ENCODE data around the gene SLC5A10.
"Not testable (repeated sequence)": the region's sequence is repeated elsewhere in the genome, so short reads cannot be mapped to it uniquely, and the experiment has no call there.

Gene SLC5A10

DNA sequence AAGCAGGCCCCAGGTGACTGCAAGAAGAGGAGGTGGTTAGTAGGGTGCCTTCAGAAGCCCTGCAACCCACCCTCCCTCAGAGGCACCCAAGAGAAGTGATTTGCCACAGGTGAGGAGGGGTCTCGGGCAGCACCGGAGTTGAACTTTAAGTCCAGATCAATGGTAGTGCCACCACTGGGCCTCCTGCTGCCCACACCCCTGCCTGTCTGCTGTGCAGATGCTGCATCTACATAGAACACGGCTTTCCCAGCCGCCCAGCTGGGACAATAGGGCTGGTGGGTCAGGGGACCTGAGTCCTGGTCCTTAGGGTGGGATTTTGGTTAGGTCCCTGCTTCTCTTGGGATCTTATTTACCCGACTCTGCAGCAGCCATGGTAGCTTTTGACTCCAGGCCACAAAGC is 70.2 kb downstream of the SLC5A10 start:
- H3K36me3 ChIP-seq (ENCODE audit: insufficient read depth) = no peaks in the 10 kb centered on the region
- no peak overlapping the region for H3K4me2 ChIP-seq
- TF ChIP-seq, protein P1, sequence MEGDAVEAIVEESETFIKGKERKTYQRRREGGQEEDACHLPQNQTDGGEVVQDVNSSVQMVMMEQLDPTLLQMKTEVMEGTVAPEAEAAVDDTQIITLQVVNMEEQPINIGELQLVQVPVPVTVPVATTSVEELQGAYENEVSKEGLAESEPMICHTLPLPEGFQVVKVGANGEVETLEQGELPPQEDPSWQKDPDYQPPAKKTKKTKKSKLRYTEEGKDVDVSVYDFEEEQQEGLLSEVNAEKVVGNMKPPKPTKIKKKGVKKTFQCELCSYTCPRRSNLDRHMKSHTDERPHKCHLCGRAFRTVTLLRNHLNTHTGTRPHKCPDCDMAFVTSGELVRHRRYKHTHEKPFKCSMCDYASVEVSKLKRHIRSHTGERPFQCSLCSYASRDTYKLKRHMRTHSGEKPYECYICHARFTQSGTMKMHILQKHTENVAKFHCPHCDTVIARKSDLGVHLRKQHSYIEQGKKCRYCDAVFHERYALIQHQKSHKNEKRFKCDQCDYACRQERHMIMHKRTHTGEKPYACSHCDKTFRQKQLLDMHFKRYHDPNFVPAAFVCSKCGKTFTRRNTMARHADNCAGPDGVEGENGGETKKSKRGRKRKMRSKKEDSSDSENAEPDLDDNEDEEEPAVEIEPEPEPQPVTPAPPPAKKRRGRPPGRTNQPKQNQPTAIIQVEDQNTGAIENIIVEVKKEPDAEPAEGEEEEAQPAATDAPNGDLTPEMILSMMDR (conservative IDR thresholded peaks at IDR 0.05; ENCODE audit: low read depth, low read length) = no peak
- no peaks in the 10 kb centered on the region for H4K20me1 ChIP-seq (ENCODE audit: insufficient read depth)
- no peak overlapping the region for H2AFZ ChIP-seq (ENCODE audit: low read depth)
- H3K79me2 ChIP-seq (ENCODE audit: insufficient read depth, low read depth) = no peaks in the 10 kb centered on the region
- H3K4me1 ChIP-seq (ENCODE audit: low read depth, poor library complexity, severe bottlenecking) = no peaks in the 10 kb centered on the region
- no peak overlapping the region for H3K9ac ChIP-seq
- H3K27ac ChIP-seq = no peak overlapping the region
- no peak overlapping the region for H3K4me3 ChIP-seq (IDR thresholded peaks at IDR 0.05; ENCODE audit: insufficient read depth, low read depth, low read length)
- peaks cover 4% of the 10 kb centered on the region; the same call in 1 of the 2 replicates for H3K27me3 ChIP-seq (ENCODE audit: insufficient read depth, low read depth)

DNA sequence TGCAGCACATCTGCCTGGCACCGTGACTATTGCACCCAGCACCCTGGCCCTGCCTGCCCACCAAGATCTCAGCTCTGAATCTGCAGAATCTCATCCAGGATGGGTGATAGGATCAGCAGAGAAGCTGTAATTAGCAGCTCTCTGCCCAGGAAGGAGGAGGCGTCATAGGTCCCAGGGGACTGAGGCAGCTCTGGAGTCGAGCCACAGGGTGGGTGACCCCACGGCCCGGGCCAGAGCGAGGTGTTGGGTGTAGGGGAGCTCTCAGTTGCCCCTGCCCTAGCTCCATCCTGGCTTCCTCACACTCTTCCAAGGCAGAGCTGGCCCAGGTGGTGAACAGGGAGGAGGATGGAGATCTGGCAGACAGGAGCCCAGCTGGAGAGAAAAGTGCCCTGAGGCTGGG is 70.8 kb downstream of the SLC5A10 start:
- Histone ChIP-seq H4K20me1 (ENCODE audit: insufficient read depth) (no peaks in the 10 kb centered on the region), H3K36me3 (ENCODE audit: insufficient read depth) (no peaks in the 10 kb centered on the region), H3K79me2 (ENCODE audit: insufficient read depth, low read depth) (no peaks in the 10 kb centered on the region), H3K4me1 (ENCODE audit: low read depth, poor library complexity, severe bottlenecking) (no peaks in the 10 kb centered on the region), H3K9ac (no peak overlapping the region), H2AFZ (ENCODE audit: low read depth) (no peak overlapping the region), H3K27ac (no peak overlapping the region), H3K4me2 (no peak overlapping the region), H3K4me3 (IDR thresholded peaks at IDR 0.05; ENCODE audit: insufficient read depth, low read depth, low read length) (no peak overlapping the region), H3K27me3 (ENCODE audit: insufficient read depth, low read depth) (peaks cover 4% of the 10 kb centered on the region; the same call in 1 of the 2 replicates)
- TF ChIP-seq, protein P1 (conservative IDR thresholded peaks at IDR 0.05; ENCODE audit: low read depth, low read length) = no peak

DNA sequence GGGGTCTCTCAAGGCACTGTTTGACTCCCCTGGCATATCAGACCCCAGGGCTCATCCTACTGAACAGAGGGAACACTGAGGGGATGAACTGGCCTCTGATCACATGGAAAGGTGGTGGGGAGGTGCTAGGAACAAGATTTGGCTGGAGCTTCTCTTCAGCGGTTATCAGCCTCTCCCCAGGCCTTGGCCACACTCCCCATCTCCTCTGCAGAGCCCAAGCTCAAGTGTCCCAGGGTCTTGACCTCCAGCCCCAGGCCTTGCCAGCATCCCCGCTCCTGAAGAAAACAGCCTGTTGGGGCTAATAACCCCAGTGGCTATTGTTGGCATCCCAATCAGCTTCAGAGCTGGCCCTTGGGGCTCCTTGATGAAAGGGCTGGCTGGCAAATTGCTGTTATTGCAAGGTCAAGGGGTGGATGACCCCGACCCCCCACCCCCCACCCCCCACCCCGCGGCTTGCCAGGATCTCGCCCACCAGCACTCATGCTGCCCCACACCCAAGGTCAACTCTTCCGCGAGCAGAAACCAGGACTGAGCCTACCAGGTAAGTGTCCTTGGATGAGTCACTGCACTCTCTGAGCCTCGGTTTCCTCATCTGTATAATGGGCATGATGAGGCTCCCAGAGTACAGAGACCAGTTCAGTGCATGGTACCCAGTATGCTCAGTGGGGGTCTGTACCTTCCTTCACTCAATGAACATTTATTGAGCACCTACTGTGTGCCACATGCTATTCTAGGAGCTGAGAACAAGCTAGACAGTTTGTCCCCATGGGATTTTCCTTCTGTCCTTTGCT is 71.4 kb downstream of the SLC5A10 start:
- Histone ChIP-seq H3K27me3 (ENCODE audit: insufficient read depth, low read depth) (peaks cover 4% of the 10 kb centered on the region; the same call in 1 of the 2 replicates), H3K4me2 (no peak overlapping the region), H3K9ac (no peak overlapping the region), H4K20me1 (ENCODE audit: insufficient read depth) (no peaks in the 10 kb centered on the region), H2AFZ (ENCODE audit: low read depth) (no peak overlapping the region), H3K79me2 (ENCODE audit: insufficient read depth, low read depth) (no peaks in the 10 kb centered on the region), H3K27ac (no peak overlapping the region), H3K4me3 (IDR thresholded peaks at IDR 0.05; ENCODE audit: insufficient read depth, low read depth, low read length) (no peak overlapping the region), H3K36me3 (ENCODE audit: insufficient read depth) (no peaks in the 10 kb centered on the region), H3K4me1 (ENCODE audit: low read depth, poor library complexity, severe bottlenecking) (no peaks in the 10 kb centered on the region)
- TF ChIP-seq, protein P1 (conservative IDR thresholded peaks at IDR 0.05; ENCODE audit: low read depth, low read length) = no peak

DNA sequence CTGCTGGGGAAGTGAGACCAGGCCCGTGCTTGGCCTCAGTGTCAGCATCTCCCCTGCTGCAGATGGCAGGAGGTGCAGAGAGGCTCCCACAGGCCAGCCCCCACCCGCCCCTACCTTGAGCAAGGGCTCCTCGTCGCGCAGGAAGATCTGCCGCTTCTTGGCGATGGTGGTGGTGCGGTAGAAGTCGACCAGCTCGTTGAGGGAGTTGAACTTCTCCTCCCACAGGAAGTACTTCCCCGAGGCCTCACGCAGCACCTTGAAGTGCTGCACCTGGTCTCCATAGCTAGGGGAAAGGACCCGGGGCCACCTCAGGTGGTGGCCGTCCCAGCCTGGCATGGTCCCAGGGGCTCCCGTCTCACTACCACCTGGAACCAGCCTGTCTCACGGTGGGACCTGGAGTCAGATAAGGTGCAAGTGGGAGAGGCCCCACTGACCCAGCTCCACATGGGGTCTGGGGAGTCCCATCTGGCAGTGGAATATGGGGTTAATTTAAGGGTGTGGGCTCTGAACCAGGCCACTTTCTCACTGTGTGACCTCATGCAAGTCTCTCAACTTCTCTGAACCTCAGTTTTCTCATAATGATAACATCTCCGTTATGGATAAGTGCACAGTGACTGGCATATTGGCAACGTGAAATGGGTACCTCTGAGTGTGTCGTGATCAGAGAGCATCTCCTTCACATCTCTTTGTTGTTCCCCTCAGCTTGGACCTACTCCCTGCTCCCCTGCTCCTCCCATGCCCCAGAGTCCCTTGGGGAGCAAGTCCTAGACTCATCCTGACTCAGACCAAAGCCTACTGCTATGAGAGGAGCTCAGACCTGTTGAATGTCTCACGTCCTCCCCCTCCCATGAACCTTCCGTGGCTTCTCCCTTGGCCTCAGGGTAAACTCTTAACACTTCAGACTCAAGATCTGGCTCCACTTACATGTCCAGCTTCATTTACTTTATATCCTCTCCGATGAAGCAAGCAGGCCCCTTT is 72.4 kb downstream of the SLC5A10 start:
- H3K9ac ChIP-seq = no peak overlapping the region
- no peaks in the 10 kb centered on the region for H4K20me1 ChIP-seq (ENCODE audit: insufficient read depth)
- H3K36me3 ChIP-seq (ENCODE audit: insufficient read depth) = no peaks in the 10 kb centered on the region
- no peaks in the 10 kb centered on the region for H3K27me3 ChIP-seq (ENCODE audit: insufficient read depth, low read depth)
- H2AFZ ChIP-seq (ENCODE audit: low read depth) = no peak overlapping the region
- no peak overlapping the region for H3K4me2 ChIP-seq
- TF ChIP-seq, protein P1 (conservative IDR thresholded peaks at IDR 0.05; ENCODE audit: low read depth, low read length) = no peak
- H3K4me1 ChIP-seq (ENCODE audit: low read depth, poor library complexity, severe bottlenecking) = no peaks in the 10 kb centered on the region
- no peak overlapping the region for H3K27ac ChIP-seq
- no peaks in the 10 kb centered on the region for H3K79me2 ChIP-seq (ENCODE audit: insufficient read depth, low read depth)
- no peak overlapping the region for H3K4me3 ChIP-seq (IDR thresholded peaks at IDR 0.05; ENCODE audit: insufficient read depth, low read depth, low read length)

DNA sequence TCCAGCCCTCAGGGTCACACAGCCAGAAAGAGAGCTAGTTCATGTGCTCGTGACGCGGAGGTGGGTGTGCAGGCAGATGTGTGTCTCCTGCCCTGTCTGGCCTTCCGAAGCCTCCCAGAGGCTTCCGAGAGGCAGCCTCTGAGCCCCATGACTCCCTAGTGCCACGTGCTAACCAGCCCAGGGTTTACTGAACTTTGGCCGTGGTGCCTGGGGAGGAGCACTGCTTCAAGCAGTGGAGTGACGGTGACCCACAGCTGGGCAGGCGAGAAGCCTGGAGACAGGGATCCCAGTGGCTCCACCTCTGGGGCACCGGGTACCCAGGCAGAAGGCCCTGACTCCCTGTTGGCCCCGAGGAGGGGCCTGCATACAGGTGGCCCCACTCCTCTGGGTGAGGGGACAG is 76.7 kb downstream of the SLC5A10 start:
- not testable (repeated sequence) for H3K4me3 ChIP-seq (IDR thresholded peaks at IDR 0.05; ENCODE audit: insufficient read depth, low read depth, low read length); H3K36me3 ChIP-seq (ENCODE audit: insufficient read depth); H3K4me2 ChIP-seq; H3K4me1 ChIP-seq (ENCODE audit: low read depth, poor library complexity, severe bottlenecking); H3K27ac ChIP-seq; H2AFZ ChIP-seq (ENCODE audit: low read depth); H3K79me2 ChIP-seq (ENCODE audit: insufficient read depth, low read depth); H3K27me3 ChIP-seq (ENCODE audit: insufficient read depth, low read depth); H3K9ac ChIP-seq; H4K20me1 ChIP-seq (ENCODE audit: insufficient read depth)

DNA sequence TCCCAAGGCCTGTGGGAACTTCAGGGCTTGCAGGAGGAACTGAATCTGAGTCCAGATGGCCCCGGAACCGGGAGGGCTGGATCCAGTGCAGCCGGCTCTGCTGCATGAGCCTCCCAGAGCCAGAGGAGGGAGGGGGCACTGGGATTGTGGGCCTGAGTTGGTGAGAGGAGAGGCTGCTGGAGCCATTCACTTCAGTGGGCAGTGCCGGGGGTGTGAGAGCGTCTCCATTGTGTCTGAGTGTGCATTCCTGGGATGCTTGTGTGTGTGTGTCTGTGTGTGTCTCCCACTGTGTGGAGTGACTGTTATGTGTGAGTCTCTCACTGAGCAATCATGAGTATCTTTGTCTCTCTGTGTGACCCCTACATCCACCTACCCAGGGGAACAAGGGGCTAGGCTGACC is 77.8 kb downstream of the SLC5A10 start:
- H3K79me2 ChIP-seq (ENCODE audit: insufficient read depth, low read depth); H3K27ac ChIP-seq; H3K4me2 ChIP-seq; H3K27me3 ChIP-seq (ENCODE audit: insufficient read depth, low read depth); H4K20me1 ChIP-seq (ENCODE audit: insufficient read depth); H3K4me1 ChIP-seq (ENCODE audit: low read depth, poor library complexity, severe bottlenecking); H2AFZ ChIP-seq (ENCODE audit: low read depth); H3K4me3 ChIP-seq (IDR thresholded peaks at IDR 0.05; ENCODE audit: insufficient read depth, low read depth, low read length); H3K9ac ChIP-seq; H3K36me3 ChIP-seq (ENCODE audit: insufficient read depth): not testable (repeated sequence)

All from KMS-11 (cell line).